ENCODE measurements around the gene OR5L2.
"Not testable (repeated sequence)": the region's sequence is repeated elsewhere in the genome, so short reads cannot be mapped to it uniquely, and the experiment has no call there.

The OR5L2 gene

GRCh38 chr11:55826919-55827318 is at the start of gene OR5L2:
Gene OR5L2, plus strand, starts transcription at chr11:55827219. Its CDS starts 0 bp downstream, at chr11:55827219.
- no peak for DNase-seq (ENCODE audit: low read depth in 3 of 3)

DNA sequence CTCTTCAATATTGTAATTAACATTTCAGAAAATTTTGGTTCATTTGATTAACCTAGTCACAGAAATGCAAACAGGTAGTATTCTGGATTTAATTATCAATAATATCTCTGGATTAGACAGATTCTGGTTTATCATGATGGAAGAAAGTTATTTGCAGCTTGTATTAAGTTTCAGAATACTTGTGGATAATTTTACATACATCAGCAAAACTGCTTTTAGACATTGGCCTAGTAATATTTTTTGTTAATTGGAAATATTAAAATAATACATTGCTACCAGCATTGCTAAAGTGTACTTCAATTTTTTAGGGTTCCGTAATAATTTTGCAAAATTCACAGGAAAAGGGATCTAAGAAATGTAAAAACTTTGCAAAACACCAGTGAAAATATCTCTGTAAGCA is 35.4 kb upstream of the OR5L2 start:
- no peak for DNase-seq (ENCODE audit: low read depth in 3 of 3)

GRCh38 chr11:55793321-55793720 is 33.7 kb upstream of the OR5L2 start:
- no peak for DNase-seq (ENCODE audit: low read depth in 3 of 3)

GRCh38 chr11:55795256-55795655 is 31.8 kb upstream of the OR5L2 start, which contains the start of gene OR5D14:
Gene OR5D14, plus strand, starts transcription at chr11:55795556. Its CDS starts 0 bp downstream, at chr11:55795556.
- DNase-seq (ENCODE audit: low read depth in 3 of 3): no peak

DNA sequence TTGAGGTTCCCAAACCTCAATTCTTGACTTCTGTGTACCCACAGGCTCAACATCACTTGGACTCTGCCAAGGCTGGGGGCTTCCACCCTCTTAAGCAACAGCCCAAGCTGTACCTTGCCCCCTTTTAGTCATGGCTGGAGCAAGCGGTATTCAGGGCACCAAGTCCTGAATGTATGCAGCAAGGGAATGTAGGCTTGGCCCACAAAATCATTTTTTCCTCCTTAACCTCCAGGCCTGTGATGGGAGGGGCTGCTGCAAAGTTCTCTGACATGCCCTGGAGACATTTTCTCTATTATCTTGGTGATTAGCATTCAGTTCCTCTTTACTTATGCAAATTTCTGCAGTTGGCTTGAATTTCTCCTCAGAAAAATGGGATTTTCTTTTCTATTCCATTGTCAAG is 20.8 kb upstream of the OR5L2 start:
- no peak for DNase-seq (ENCODE audit: low read depth in 3 of 3)

- no peak for DNase-seq (ENCODE audit: low read depth in 3 of 3)
Observed at GRCh38 chr11:55811067-55811466, 16.0 kb upstream of the OR5L2 start, which contains the start of gene OR5L1. Gene OR5L1, plus strand, starts transcription at chr11:55811367. Its CDS starts 100 bp downstream, at chr11:55811467.

GRCh38 chr11:55819330-55819729 is 7.7 kb upstream of the OR5L2 start, which contains the start of gene OR5D18:
Gene OR5D18, plus strand, starts transcription at chr11:55819630. Its CDS starts 0 bp downstream, at chr11:55819630.
- no peak for DNase-seq (ENCODE audit: low read depth in 3 of 3)

DNA sequence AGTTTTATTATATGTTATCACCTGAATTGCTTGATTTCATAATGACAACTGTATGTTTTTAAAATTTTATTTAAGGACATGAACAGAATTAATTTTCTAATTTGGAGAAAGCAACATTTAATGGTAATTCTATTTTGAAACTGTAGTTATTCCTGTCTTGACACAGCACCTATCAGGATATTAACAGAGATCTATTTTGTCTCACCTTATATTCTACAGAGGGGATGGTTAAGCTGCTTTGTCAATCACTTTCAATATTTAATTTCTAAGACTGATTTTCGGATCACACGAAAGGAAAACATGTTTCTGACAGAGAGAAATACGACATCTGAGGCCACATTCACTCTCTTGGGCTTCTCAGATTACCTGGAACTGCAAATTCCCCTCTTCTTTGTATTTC is 11.4 kb downstream of the OR5L2 start, which contains the start of gene OR5D16:
Gene OR5D16, plus strand, starts transcription at position 301 of the 400 bp plus-strand sequence. Its CDS starts 0 bp downstream, at position 301.
- DNase-seq (ENCODE audit: low read depth in 3 of 3): no peak

DNA sequence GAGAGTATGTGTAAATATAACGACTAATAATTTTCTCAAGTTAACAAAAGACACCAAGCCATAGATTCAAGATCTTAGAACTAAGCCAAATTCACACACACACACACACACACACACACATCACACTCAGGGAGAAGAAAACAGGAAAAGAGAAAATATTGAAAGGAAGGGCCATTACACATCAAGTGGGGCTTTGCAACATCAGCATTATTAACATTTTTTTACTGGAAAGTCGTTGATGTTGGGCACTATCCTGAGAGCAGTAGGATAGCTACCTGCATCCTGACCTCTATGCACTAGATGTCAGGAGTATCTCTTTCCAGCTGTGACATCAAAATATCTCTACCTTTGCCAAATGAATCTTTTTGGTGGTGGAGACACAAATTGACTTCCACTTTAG is 20.4 kb downstream of the OR5L2 start:
- DNase-seq (ENCODE audit: low read depth in 3 of 3): no peak

GRCh38 chr11:55849037-55849436 is 22.0 kb downstream of the OR5L2 start:
- DNase-seq (ENCODE audit: low read depth in 3 of 3): no peak

GRCh38 chr11:55852141-55852540 is 25.1 kb downstream of the OR5L2 start:
- DNase-seq (ENCODE audit: low read depth in 3 of 3): no peak

DNA sequence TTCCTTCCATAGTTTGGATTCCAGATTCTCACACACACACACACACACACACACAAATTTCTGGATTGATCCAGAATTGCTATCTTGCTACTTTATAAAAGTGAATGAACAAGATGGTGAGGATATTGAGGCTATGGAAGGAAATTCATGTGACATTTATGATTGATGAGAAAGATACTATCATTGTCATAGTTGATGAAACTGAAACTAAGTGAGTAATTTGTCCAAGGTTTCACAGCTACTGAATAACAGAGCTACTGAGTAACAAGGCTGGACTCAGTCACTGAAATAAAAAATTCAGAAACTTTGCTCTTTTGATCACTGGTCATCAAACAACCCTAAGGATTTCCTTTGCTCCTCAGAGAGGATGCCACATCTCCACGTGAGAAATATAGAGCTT is 27.7 kb downstream of the OR5L2 start:
- no peak for DNase-seq (ENCODE audit: low read depth in 3 of 3)

DNA sequence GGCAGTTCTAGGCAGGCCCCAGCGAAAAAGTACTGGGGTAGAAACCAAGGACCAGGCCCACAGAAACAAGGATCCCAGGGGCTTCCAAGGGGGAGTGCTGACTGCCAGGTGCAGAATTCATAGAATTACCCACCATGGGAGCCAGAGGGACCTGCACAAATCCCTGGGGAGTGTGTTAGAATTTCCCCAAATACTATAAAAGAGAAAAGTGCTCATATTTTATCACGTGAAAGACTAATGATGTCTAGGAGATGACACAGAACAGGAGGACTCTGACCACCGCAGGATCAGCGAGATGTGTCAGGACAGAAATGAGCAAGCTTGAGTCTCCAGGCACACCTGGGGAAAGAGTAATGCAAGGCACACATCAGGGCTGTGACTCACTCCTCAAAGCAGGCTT is 40.3 kb downstream of the OR5L2 start:
- not testable (repeated sequence) for DNase-seq (ENCODE audit: low read depth in 3 of 3)

- DNase-seq (ENCODE audit: low read depth in 3 of 3): not testable (repeated sequence)
Observed at GRCh38 chr11:55872731-55873130, 45.7 kb downstream of the OR5L2 start.

DNA sequence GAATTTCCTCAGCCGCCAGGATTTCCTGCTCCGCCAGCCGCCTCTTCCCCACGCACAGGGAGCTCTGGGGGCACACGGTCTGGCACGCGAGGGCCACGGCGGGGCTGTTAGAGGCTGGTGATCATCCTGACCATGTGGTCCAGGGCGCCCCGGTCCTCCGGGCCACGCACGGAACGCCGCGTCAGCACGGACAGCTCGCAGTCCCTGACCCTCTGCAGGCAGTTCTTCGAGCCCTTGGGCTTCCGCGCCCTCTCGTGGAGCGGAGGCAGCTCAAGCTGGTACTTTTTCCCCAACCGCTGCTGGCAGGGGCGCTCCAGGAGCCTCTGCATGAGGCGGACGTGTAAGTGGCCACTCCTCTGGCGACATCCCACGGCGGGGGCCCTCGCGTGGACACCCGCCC is 46.1 kb downstream of the OR5L2 start:
- DNase-seq (ENCODE audit: low read depth in 3 of 3): not testable (repeated sequence)

Data from stimulated activated CD4-positive, alpha-beta T cell treated with anti-CD3 and anti-CD28 coated beads, TNF-alpha, amount 100 ng/mL, for 48 hours (primary cell).